ENCODE data around the gene NRN1L.
"Not testable (repeated sequence)": the region's sequence is repeated elsewhere in the genome, so short reads cannot be mapped to it uniquely, and the experiment has no call there.

NRN1L gene

DNA sequence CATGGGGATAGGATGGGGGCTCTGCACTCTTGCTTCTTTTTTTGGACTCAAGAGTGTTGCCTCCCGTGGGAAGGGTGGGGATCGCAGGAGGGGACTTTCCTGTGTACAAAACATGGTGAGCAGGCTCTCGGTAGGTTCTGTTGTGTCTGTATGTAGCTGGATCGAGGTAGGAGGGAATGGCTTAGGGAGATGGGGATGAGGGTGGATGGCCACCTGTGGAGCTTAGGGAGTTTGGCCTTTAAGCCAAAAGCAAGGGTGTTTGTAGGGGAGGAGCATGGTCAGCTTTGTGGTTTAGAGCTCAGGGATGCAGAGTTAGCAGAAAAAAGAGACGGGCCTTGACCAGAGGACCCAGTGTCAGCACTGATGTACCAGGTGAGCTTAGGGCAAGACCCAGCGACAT, 22.8 kb upstream of the NRN1L start:
- DNase-seq: no peak

DNA sequence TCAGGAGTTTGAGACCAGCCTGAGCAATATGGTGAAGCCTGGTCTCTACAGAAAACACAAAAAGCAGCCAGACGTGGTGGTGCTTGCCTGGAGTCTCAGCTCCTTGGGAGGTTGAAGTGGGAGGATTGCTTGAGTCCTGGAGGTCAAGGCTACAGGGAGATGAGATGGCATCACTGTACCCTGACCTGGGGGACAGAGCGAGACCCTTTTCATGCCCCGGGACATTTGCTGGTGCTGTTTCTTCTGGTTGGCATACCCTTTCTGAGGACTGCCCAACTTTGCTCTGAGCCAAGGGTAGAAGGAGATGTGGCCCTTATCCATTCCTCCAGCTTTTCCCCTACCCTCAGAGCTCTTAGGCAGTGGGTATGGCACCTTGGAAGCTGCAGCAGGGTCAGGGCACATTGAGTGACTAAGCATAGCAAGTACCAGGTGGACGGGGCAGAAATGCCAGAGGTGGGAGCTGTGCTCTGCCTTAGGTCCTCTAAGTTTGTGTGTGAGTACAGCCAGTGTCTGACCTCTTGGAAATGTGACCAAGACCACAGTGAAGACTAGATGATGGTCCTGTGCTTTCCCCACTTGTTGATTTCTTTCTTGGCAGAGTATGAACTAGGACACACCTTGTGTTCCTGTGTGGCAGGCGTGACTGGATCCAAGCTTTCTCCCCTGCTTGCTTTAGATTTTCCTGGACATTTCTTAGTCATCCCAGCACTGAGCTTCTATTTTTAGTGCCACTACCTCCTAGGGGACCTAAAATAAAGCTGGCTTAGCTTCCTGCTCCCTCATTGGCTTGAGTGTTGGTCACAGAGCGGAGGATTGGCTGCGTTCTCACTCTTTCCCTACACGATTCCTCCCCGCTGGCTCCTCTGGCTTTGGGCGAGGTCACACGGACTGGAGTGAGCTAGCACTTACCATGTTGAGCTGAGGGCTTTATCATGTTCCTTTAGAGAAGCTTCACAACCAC, 21.8 kb upstream of the NRN1L start:
- DNase-seq: no peak

DNA sequence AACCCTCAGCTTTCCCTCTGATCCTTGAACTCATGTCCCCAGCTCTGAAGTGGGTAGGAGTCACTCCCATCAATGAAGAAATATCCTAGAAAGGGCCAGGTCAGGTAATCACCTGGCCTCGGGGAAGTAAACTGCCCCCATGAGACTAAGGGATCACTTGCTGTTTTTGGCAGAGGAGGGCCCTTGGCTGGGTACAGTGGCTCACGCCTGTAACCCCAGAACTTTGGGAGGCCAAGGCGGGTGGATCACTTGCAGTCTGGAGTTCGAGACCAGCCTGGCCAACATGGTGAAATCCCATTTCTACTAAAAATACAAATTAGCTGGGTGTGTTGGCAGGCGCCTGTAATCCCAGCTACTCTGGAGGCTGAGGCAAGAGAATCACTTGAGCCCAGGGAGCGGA, 20.6 kb upstream of the NRN1L start:
- DNase-seq: not testable (repeated sequence)

DNA sequence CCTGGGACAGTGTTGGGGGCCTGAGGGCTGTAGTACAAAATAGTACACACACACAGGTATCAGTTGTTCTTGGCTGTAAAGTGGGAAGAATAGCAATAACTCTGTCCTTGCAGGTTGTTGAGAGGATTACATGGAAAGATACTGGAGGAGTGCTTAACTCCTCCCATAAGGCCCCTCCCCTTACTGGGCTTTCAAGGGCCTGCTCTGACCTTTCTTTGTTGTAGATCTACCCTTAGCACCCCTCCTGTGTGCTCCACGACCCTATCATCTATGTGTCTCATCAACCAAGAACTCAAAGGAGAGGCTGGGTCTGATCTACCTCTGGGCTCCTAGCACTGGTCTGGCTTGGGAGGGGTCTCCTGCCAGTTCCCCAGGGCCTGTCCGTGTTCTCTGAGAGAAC, 20.1 kb upstream of the NRN1L start:
- DNase-seq: no peak

DNA sequence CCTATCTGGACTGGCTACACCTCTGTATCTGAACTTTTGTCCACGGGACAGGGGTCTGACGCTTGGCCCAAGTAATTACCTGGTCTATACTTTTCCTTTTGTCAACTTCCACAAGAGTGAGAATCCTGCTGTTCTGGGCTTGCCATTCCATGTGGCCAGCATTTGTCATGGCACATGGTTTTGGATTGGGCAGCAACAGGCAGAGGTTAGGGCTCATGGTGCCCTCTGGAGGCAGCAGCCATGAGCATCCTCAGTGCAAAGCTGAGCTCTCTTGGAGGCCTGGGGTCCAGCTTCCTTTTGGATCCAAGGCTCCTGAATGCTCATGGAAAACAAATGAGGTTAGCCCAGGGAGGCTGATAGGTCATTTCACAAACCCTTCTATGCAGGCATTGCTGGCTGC, 19.4 kb upstream of the NRN1L start:
- DNase-seq: no peak

DNA sequence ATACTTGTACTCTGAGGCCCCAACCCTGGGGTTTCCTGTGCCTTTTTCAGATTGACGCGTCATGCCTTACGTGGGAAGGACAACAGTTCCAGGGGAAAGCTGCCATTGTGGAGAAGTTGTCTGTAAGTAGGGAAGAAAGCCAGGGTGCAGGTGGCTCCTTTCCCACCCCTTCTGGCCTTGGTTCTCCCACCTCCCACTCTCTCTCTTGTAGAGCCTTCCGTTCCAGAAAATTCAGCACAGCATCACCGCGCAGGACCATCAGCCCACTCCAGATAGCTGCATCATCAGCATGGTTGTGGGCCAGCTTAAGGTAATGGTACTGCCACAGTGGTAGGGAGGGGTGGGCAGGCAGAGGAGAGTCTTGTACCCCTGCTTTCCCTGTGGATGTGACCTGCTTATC, 16.4 kb upstream of the NRN1L start:
- DNase-seq: no peak

DNA sequence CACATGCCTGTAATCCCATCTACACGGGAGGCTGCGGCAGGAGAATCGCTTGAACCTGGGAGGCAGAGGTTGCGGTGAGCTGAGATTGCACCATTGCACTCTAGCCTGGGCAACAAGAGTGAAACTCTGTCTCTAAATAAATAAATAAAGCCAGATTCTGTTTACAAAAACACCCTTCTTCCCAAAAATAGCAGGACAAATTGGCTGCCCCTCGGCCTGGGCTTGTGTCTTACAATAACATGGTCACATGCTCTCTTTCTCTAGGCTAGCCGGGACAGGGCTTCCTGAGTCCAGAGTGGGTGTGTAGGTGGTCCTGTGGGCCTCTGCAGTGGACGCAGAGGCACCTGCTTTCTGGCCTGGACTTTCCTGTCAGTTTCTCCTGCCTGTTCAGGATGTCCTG, 15.0 kb upstream of the NRN1L start:
- no peak for DNase-seq

DNA sequence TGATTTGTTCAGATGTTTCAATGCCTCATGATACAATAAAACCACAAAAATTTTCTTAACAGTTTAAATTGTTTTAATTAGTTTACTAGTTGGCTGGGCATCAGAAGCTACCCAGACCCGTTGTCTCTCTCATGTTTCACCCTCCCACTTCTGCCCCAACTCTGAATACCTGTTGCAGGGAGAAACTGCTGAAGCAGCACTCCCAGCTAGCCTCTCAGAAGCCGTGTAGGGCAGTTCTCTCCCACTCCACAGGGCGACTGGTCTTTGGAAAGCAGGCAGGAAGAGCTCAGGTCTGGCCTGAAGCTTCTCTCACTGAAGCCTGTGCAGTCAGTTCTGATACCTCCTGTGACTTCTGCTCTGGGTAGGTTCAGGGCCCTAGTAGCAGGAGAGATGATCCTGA, 13.4 kb upstream of the NRN1L start:
- DNase-seq: no peak

DNA sequence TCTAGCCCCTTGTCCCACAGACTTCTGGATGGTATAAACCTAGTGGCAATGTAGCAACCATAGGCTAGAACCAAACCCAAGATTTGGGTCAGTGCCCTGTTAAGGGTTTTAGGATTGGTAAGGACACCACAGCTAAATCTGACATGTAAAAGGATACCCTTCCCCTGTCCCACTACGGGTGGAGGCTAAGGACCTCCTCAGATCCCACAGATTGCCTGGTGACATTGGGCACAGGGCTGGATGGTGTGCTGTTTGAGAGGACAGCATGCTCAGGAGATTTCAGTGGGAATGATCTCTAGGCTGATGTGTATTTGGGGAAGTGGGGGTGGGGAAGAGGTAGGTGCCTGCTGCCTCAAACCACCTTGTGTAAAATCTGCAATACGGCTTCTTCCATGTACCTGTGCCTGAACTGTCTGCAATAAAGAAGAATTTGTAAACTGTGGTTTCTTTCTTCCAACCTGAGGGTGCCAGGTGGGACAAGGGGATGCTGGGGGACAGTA, 12.5 kb upstream of the NRN1L start:
- no peak for DNase-seq

DNA sequence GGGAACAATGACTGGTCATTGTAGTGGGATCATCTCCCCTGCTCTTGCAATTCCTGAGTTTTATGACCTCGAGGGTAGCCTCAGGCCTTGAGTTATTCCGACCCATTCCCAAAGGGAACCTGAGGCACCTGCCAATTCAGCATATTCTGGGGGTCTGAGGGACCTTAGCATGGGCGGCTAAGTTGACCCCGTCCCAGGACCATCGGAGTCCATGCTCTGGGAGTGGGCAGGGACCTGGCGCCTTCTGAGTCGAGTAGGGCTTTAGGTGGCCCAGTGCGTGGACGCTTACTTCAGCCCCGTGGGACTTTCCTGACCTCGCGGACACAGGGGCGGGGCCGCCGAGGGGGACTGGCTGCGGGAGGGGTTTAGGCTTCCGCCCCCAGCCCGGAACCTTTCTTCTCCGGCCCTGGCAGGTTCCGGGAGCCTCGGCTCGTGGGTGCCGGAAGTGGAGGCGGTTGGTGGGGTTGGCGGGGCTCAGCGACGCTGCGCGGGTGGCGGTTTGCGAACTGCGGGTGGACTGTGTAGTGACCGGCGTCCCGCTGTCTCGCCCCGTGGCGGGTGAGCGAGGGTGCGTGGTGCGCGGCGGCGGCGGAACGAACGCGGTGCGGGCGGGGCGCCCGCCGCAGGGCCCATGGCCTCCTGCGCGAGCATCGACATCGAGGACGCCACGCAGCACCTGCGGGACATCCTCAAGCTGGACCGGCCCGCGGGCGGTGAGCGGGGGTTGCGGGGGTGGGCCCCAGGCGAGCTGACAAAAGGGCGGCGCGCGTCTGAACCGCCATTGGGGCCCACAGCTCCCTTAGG, 11.9 kb upstream of the NRN1L start, which contains the start of gene EDC4:
TSS of gene EDC4 (plus strand) at position 422 of the 804 bp plus-strand sequence. CDS start at position 632, 210 bp downstream.
- DNase-seq: peak; percentile 97

DNA sequence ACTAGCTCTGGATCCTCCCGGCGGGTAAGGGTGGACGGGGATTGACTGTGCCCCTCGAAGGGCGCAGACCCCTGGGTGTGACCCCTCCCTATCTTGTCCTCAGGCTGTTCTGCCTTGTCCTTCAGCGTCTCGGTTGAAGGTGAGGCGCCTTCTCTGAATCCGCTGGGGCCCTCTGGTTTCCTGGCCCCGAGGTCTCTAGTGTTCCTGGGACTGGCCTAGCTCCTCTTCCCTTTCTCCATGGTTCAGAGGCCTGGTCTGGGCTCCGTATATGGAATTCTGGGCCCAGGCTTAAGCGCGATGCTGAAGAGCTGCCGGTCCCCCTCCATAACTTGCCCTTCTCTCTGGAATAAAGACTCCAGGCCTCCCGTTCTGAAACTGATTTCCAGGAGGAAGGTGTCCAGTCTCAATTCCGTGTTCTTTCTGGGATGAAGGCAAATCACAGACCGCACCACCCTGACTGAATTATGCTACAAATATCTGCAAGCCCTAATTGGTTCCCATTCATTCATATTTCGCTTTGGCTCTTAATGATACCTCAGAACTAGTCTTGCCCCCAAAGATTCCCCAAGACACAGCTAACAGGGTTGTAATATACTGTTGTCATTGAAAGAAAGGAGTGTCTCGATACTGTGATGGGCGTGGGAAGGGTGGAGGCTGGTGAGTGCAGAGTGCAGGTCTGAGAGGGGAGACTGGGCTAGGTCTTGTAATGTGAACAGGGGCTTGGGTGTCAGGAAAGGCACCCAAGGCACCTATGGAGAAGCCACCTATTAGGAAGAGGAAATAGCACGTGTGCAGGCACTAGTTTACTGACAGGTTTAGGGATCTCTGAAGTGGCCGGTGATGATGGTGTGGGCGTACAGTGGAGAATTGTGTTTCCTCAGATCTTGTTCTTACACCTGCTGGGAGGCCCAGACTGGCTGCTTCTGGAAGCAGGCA, 11.0 kb upstream of the NRN1L start:
- no peak for DNase-seq

DNA sequence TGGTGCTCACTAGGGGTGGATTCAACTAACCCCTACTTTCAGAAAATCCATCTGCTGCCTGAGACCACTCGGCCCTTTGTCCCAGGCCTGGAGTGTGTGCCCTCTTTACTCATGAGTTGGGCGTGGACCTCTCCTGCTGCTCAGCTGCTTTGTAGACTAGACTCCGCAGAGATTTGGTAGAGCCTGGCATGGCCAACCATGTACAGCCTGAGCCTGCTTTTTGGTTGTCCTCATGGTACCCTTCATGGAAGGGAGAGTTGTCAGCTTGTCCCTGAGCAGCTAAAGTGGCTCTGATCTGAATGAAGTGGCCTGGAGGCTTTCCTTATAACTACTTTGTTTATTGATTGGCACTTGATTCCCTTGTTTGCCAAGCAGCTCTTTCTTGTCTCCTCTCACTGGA, 10.3 kb upstream of the NRN1L start:
- DNase-seq: no peak

DNA sequence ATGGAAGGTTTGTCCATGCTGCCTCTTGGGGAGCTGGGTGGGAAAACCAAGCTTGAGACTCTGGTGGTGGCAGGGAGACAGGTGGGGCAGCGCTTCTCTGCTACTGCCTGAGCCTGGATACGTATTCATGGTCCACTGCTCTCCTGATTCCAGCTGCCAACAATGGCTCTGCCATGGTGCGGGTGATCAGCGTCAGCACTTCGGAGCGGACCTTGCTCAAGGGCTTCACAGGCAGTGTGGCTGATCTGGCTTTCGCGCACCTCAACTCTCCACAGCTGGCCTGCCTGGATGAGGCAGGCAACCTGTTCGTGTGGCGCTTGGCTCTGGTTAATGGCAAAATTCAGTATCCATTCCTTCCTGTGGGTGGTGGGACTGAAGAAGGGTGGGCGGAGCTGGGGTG, 7.6 kb upstream of the NRN1L start:
- DNase-seq: no peak

DNA sequence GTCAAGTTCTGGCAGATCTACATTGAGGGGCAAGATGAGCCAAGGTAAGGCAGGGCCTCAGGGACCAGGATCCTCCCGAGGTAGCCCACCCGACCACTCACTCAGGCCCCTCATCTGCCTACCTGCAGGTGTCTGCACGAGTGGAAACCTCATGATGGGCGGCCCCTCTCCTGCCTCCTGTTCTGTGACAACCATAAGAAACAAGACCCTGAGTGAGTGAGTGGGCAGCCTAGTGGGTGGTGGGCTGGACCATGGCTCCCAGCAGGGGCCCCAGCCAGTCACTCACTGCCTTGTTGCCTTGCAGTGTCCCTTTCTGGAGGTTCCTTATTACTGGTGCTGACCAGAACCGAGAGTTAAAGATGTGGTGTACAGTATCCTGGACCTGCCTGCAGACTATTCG, 6.5 kb upstream of the NRN1L start:
- DNase-seq: no peak

DNA sequence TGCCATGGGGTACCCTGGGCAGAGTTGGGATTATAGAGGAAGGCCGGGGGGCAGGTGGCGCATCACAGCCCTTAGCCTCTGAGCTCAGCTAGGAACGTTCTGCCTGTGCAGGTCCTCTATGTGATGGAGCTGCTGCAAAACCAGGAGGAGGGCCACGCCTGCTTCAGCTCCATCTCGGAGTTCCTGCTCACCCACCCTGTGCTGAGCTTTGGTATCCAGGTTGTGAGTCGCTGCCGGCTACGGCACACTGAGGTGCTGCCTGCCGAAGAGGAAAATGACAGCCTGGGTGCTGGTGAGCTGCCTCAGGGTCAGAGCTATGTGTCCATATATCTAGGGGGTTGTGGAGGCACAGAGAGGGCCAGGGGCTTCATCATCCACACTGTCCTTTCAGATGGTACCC, 5.8 kb upstream of the NRN1L start:
- no peak for DNase-seq

DNA sequence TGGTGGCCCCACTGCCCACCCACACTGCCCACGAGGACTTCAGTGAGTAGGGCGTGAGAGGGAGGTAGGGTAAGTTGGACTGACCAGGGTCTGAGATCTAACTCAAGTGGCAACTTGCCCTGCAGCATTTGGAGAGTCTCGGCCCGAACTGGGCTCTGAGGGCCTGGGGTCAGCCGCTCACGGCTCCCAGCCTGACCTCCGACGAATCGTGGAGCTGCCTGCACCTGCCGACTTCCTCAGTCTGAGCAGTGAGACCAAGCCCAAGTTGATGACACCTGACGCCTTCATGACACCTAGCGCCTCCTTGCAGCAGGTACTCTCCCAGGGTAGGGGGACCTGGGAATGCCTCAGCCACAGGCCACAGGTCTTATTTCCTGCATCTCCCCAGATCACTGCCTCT, 5.2 kb upstream of the NRN1L start:
- DNase-seq: no peak

DNA sequence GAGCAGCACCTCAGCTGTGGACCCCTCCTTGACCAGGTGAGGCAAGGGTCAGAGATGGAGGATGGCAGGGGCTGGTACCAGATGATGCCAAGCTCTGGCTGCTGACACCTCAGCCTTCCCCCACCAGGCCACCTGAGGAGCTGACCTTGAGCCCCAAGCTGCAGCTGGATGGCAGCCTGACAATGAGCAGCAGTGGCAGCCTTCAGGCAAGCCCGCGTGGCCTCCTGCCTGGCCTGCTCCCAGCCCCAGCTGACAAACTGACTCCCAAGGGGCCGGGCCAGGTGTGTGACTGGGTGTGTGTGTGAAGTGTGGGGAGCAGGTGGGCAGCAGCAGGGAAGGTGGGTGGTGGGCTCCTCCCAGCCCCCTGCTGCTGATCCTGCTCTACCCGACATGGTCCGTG, 4.7 kb upstream of the NRN1L start:
- no peak for DNase-seq

DNA sequence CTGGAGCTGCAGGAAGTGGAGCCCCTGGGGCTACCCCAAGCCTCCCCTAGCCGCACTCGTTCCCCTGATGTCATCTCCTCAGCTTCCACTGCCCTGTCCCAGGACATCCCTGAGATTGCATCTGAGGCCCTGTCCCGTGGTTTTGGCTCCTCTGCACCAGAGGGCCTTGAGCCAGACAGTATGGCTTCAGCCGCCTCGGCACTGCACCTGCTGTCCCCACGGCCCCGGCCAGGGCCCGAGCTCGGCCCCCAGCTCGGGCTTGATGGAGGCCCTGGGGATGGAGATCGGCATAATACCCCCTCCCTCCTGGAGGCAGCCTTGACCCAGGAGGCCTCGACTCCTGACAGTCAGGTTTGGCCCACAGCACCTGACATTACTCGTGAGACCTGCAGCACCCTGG, 4.1 kb upstream of the NRN1L start:
- DNase-seq: no peak

DNA sequence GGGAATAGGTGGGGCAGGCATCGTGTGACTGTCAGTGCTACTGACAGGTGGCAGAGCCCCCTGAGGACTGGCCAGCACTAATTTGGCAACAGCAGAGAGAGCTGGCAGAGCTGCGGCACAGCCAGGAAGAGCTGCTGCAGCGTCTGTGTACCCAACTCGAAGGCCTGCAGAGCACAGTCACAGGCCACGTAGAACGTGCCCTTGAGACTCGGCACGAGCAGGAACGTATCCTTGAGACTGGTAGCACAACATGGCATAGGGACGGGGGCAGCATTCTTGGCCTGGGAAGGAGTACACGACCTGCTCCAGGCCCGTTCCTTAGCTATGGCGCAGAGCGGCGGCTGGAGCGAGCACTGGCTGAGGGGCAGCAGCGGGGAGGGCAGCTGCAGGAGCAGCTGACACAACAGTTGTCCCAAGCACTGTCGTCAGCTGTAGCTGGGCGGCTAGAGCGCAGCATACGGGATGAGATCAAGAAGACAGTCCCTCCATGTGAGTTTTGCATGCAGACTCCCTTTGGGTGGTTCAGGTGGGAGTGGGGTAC, 3.0 kb upstream of the NRN1L start:
- no peak for DNase-seq

DNA sequence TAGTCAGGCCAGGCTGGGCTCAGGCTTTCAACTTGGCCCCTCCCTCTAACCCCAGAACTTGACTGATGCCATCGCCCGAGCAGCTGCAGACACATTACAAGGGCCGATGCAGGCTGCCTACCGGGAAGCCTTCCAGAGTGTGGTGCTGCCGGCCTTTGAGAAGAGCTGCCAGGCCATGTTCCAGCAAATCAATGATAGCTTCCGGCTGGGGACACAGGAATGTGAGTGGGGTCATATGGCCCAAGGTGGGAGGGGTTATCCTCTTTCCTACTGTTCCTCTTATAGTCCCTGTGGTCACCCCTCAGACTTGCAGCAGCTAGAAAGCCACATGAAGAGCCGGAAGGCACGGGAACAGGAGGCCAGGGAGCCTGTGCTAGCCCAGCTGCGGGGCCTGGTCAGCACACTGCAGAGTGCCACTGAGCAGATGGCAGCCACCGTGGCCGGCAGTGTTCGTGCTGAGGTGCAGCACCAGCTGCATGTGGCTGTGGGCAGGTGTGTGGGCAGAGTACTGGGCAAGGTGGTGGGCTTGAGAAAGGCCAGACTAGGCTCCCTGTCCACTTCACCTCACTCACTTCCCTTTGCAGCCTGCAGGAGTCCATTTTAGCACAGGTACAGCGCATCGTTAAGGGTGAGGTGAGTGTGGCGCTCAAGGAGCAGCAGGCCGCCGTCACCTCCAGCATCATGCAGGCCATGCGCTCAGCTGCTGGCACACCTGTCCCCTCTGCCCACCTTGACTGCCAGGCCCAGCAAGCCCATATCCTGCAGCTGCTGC, 2.1 kb upstream of the NRN1L start:
- no peak for DNase-seq

DNA sequence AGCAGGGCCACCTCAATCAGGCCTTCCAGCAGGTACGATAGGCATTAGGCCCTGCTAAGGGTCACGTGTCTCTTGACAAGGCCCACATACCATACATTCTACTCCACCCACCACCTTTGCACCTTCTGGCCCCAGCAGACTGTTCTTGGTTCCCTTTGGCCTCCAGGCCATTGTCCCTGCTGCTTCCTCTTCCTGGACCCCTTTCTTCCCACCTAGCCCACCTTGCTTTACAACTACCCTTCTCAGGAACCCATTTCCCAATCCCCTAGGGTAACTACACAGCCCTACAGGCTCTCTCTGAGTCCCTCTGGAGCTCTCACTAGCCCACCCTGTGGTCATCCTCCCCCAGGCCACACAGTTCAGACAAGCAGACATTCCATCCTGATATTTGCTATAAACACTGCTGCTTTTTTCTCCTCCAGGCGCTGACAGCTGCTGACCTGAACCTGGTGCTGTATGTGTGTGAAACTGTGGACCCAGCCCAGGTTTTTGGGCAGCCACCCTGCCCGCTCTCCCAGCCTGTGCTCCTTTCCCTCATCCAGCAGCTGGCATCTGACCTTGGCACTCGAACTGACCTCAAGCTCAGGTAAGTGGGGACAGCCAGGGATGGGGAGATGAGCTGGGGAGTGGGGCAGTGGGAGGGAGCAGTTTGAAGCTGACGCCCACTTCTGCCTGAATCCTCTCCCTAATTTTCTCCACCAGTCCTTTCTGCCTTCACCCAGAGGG, 1.4 kb upstream of the NRN1L start:
- DNase-seq: no peak
